Smooth muscle cell of the coronary artery (primary cell): ENCODE measurements around the gene LRMDA. TPM values are rescaled to one million over a fixed set of nuclear protein-coding genes. Genes with fewer than 3 reads are reported as not detected.

ENCODE experiments used
- total RNA-seq: library from RNA; depleted of rRNA; stranded (reverse); fragments of >200 nt; gene quantifications from 2 replicates; pipeline ENCODE4 v1.2.3, GENCODE V29; 2014; ENCODE audit warnings: low replicate concordance

LRMDA gene
- total RNA-seq = 1.5 and 2.3 TPM in 2 replicates

GRCh38 chr10:75431180-75432111 is at the start of gene LRMDA:
TSS of gene LRMDA (plus strand) at chr10:75431624.

DNA sequence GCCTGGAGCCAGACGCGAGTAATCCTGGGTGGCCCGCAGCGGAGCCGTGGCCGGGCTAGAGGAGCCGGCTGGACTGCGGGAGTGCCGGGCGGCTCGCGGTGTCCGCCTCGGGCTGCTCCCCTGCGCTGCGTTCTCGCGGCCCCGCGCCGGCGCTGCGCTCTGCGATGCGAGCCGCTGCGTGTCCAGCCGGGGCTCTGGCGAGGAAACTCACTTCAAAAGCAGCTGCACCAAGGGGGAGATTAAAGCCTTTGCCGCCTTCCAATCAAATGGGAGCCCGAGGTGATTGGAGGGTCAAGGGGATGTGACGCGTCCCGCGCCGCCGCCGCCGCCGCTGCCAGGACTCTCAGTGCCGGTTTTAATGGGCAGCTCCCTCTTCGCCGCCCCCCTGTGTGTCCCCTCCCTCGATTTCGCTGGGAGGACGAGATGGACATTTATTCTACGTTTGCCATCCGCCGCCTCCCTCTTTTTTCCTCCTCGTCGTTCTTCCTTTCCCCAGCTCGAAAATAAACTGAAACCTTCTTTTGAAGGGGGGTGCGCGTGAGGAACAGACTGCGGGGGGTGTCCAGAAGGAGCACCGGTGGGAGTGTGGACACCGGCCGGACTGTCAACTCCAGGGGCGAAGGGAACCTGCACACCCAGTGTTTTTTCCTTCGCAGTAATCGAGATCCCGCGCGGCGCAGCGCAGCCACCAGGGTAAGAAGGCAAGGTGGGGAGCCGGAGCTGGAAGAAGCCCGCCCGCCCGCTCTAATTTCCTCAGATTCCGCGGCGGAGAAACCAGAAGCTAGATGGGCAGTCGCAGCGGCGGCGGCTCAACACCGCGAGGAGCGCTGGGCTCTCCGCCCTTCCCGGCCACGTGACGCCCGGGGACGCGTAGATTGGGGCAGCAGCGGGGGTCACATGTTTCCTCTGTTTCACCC is 29.6 kb upstream of the LRMDA start, which contains the start of gene ZNF503:
Gene ZNF503, minus strand, starts transcription at position 196 of the 917 bp plus-strand sequence. CDS start 345 bp downstream, outside the sequence.

Other genes with a start within 250 kb of the LRMDA start
- 88.0 and 187 TPM in 2 replicates for gene VDAC2, start 220.8 kb upstream of the LRMDA start, total RNA-seq
- 7.6 and 13.2 TPM in 2 replicates for gene COMTD1, start 195.7 kb upstream of the LRMDA start, total RNA-seq
- 1.6 and 3.6 TPM in 2 replicates for gene ZNF503, start 29.9 kb upstream of the LRMDA start, total RNA-seq